Tibial nerve (tissue), 4 donors: ENCODE data around the gene CRBN. TPM values are rescaled to one million over a fixed set of nuclear protein-coding genes. Genes with fewer than 3 reads are reported as not detected.

Experiments used
- DNase-seq, 2 donors: peaks; one replicate each; pipeline ENCODE4 v3.0.0-alpha.2; 2019; ENCODE audit warnings: low spot score in 2 of 2
- H3K27ac ChIP-seq, 4 donors: fragments of 200-600 bp; sonication (generic) in 3 of 4; one replicate each; pipeline ENCODE4 v1.5.1; 2017 to 2019; ENCODE audit warnings: mild to moderate bottlenecking in 1 of 4
- H3K27me3 ChIP-seq, 2 donors: fragments of 200-600 bp; sonication (generic) in 1 of 2; one replicate each; pipeline versions ENCODE4 v1.5.1 to v1.6.0; 2017 to 2019
- H3K36me3 ChIP-seq, 3 donors: fragments of 200-600 bp; sonication (generic); one replicate each; pipeline ENCODE4 v1.5.1; 2018 to 2019
- H3K4me1 ChIP-seq, 4 donors: fragments of 200-600 bp; sonication (generic) in 3 of 4; one replicate each; pipeline ENCODE4 v1.5.1; 2017 to 2019
- H3K4me3 ChIP-seq, 4 donors: fragments of 200-600 bp; sonication (generic) in 3 of 4; one replicate each; pipeline ENCODE4 v1.5.1; 2017 to 2019; ENCODE audit warnings: mild to moderate bottlenecking in 1 of 4, moderate library complexity in 1 of 4
- H3K9me3 ChIP-seq, 4 donors: fragments of 200-600 bp; sonication (generic) in 3 of 4; one replicate each; pipeline ENCODE4 v1.5.1; 2017 to 2019
- EP300 ChIP-seq, 2 donors: sonication (generic); formaldehyde crosslinking; IDR thresholded peaks; one replicate each; pipeline ENCODE4 v1.6.1; 2017; ENCODE audit warnings: antibody characterized with exemption in 2 of 2, mild to moderate bottlenecking in 1 of 2
- POLR2A ChIP-seq, 2 donors: fragments of 450-650 bp; IDR thresholded peaks; one replicate each; pipeline ENCODE4 v1.6.1; 2017; ENCODE audit warnings: antibody characterized with exemption in 2 of 2, mild to moderate bottlenecking in 2 of 2, moderate library complexity in 2 of 2
- WGBS, 2 donors: methylation state at CpG; one replicate each; pipeline ENCODE4 v1.1.5; 2018; 5-methylcytosine and 5-hydroxymethylcytosine counted together
- total RNA-seq, 4 donors: library from RNA; depleted of rRNA; stranded (reverse); fragments of >200 nt; gene quantifications; one replicate each; pipeline ENCODE4 v1.1.0, GENCODE V29; 2016
- TF ChIP-seq, protein P1 (sequence below), 5 experiments: fragments of 200-600 bp in 3 of 5; fragments of 450-650 bp in 2 of 5; sonication (generic) in 3 of 5; IDR thresholded peaks; one replicate each; pipeline ENCODE4 v1.5.1; 2016 to 2019; ENCODE audit warnings: antibody characterized with exemption in 5 of 5, mild to moderate bottlenecking in 3 of 5, moderate library complexity in 2 of 5

The CRBN gene
- total RNA-seq, 4 donors from 2014 or later: 97.5 to 115 (median 109) TPM

GRCh38 chr3:3209714-3210113 lies 30.2 kb upstream of the CRBN start:
- Histone ChIP-seq H3K9me3 (no peaks in the 10 kb centered on the region), H3K27ac (no peak overlapping the region), H3K4me3 (no peak overlapping the region), H3K27me3 (no peaks in the 10 kb centered on the region), H3K36me3 (no peaks in the 10 kb centered on the region), H3K4me1 (no peaks in the 10 kb centered on the region)
- WGBS, 2 donors: 93 to 95% methylated on average over 2 of the region's 2 CpGs
- TF ChIP-seq, protein P1, sequence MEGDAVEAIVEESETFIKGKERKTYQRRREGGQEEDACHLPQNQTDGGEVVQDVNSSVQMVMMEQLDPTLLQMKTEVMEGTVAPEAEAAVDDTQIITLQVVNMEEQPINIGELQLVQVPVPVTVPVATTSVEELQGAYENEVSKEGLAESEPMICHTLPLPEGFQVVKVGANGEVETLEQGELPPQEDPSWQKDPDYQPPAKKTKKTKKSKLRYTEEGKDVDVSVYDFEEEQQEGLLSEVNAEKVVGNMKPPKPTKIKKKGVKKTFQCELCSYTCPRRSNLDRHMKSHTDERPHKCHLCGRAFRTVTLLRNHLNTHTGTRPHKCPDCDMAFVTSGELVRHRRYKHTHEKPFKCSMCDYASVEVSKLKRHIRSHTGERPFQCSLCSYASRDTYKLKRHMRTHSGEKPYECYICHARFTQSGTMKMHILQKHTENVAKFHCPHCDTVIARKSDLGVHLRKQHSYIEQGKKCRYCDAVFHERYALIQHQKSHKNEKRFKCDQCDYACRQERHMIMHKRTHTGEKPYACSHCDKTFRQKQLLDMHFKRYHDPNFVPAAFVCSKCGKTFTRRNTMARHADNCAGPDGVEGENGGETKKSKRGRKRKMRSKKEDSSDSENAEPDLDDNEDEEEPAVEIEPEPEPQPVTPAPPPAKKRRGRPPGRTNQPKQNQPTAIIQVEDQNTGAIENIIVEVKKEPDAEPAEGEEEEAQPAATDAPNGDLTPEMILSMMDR (IDR thresholded peaks at IDR 0.05): no peak
- TF ChIP-seq EP300 (IDR thresholded peaks at IDR 0.05): no peak
- no peak for TF ChIP-seq POLR2A (IDR thresholded peaks at IDR 0.05)
- DNase-seq: no peak

DNA sequence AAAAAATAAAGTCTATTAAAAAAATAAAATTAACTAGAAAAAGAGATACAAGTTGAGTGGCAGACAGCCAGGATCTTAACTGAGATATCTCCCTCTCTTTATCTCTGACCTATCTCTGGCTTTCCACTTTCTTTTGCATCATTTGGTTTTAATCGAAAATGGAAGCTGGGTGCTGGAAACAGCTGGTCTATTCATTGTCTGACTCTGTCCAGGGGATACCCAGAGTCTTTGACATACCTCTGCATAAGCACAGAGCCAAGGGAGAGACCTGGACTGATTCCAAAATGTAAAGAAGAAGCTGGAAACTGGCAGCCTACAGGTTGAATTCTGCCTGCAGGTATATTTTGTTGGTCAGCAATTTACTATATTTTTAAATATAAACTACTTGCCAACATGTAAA lies 29.6 kb upstream of the CRBN start:
- DNase-seq: no peak
- H3K36me3 ChIP-seq: no peaks in the 10 kb centered on the region
- H3K4me3 ChIP-seq: no peak overlapping the region
- no peak for TF ChIP-seq EP300 (IDR thresholded peaks at IDR 0.05)
- no peaks in the 10 kb centered on the region for H3K9me3 ChIP-seq
- no peak overlapping the region for H3K27ac ChIP-seq
- H3K27me3 ChIP-seq: no peaks in the 10 kb centered on the region
- H3K4me1 ChIP-seq: no peaks in the 10 kb centered on the region
- 63 to 71% methylated on average over 1 of the region's 1 CpG for WGBS, 2 donors

- Histone ChIP-seq H3K4me1 (peaks cover 0 to 6% (median 0%) of the 10 kb centered on the region in 4 donors), H3K9me3 (no peaks in the 10 kb centered on the region), H3K27ac (no peak overlapping the region), H3K4me3 (no peak overlapping the region), H3K27me3 (no peaks in the 10 kb centered on the region), H3K36me3 (no peaks in the 10 kb centered on the region)
- 55 to 69% methylated on average over 3 of the region's 3 CpGs for WGBS, 2 donors
- no peak for TF ChIP-seq POLR2A (IDR thresholded peaks at IDR 0.05)
- TF ChIP-seq, protein P1 (IDR thresholded peaks at IDR 0.05): no peak
- no peak for TF ChIP-seq EP300 (IDR thresholded peaks at IDR 0.05)
- no peak for DNase-seq
These were observed 22.1 kb upstream of the CRBN start for GRCh38 chr3:3201611-3202010.

DNA sequence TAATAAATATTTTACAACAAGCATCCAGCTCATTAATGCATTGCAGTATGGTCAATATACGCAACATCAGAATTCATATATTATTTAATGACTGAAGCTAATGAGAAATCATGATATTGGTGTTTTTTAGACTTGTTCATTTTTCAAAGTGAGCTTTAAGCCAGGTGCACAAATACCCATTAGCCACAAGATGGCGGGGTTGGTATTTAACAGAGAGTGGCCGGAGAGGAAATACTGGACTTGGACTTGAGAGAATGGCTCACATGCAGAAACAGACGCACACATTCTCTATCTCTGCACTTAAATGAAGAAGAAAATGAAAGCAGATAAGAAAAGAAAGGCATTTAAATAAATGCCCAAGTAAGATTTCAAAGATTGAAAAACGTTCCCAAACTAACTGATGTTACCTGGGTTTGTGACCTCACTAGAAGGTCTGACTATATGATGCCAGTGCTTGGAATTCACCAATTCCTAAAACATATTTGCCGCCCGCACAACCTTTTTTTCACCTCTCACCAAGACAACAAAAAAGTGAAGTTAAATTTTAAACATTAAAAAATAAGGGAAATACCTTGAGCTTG lies 21.2 kb upstream of the CRBN start:
- WGBS, 2 donors: 22 to 28% methylated on average over 7 of the region's 7 CpGs
- H3K36me3 ChIP-seq: no peaks in the 10 kb centered on the region
- peaks cover 0 to 6% (median 0%) of the 10 kb centered on the region in 4 donors for H3K4me1 ChIP-seq
- no peak overlapping the region for H3K4me3 ChIP-seq
- no peak for TF ChIP-seq EP300 (IDR thresholded peaks at IDR 0.05)
- TF ChIP-seq, protein P1 (IDR thresholded peaks at IDR 0.05): peak; percentile 69 to 74 (median 72)
- H3K27me3 ChIP-seq: no peaks in the 10 kb centered on the region
- no peaks in the 10 kb centered on the region for H3K9me3 ChIP-seq
- peak; percentile 14 to 49 for DNase-seq
- H3K27ac ChIP-seq: no peak overlapping the region

GRCh38 chr3:3199306-3199705 lies 19.8 kb upstream of the CRBN start:
- WGBS, 2 donors: 29 to 38% methylated on average over 2 of the region's 2 CpGs

More at GRCh38 chr3:3199306-3199705, 19.8 kb upstream of the CRBN start:
- H3K4me1 ChIP-seq: peaks cover 0 to 6% (median 0%) of the 10 kb centered on the region in 4 donors
- DNase-seq: no peak
- H3K36me3 ChIP-seq: no peaks in the 10 kb centered on the region
- no peaks in the 10 kb centered on the region for H3K27me3 ChIP-seq
- no peak overlapping the region for H3K4me3 ChIP-seq
- no peak overlapping the region for H3K27ac ChIP-seq
- no peaks in the 10 kb centered on the region for H3K9me3 ChIP-seq
- TF ChIP-seq, protein P1 (IDR thresholded peaks at IDR 0.05): no peak
- TF ChIP-seq POLR2A (IDR thresholded peaks at IDR 0.05) (no peak), EP300 (IDR thresholded peaks at IDR 0.05) (no peak)
